GM12875 (cell line): ENCODE results near the gene PKIG.

Source experiments
- H3K4me3 ChIP-seq: one replicate; pipeline ENCODE4 v1.5.1; 2011; ENCODE audit warnings: low read depth, low read length, control low read depth
- TF ChIP-seq, protein P1 (sequence below): IDR thresholded peaks from 2 replicates; pipeline ENCODE4 v1.5.1; 2011; ENCODE audit warnings: low read depth, mild to moderate bottlenecking, control low read depth, inconsistent platforms, low read length, moderate library complexity, borderline replicate concordance; ENCODE audit not compliant: insufficient read depth

Gene PKIG

GRCh38 chr20:44594730-44595129 lies 12.4 kb downstream of the PKIG start:
- H3K4me3 ChIP-seq: no peak overlapping the region
- TF ChIP-seq, protein P1, sequence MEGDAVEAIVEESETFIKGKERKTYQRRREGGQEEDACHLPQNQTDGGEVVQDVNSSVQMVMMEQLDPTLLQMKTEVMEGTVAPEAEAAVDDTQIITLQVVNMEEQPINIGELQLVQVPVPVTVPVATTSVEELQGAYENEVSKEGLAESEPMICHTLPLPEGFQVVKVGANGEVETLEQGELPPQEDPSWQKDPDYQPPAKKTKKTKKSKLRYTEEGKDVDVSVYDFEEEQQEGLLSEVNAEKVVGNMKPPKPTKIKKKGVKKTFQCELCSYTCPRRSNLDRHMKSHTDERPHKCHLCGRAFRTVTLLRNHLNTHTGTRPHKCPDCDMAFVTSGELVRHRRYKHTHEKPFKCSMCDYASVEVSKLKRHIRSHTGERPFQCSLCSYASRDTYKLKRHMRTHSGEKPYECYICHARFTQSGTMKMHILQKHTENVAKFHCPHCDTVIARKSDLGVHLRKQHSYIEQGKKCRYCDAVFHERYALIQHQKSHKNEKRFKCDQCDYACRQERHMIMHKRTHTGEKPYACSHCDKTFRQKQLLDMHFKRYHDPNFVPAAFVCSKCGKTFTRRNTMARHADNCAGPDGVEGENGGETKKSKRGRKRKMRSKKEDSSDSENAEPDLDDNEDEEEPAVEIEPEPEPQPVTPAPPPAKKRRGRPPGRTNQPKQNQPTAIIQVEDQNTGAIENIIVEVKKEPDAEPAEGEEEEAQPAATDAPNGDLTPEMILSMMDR: no peak

DNA sequence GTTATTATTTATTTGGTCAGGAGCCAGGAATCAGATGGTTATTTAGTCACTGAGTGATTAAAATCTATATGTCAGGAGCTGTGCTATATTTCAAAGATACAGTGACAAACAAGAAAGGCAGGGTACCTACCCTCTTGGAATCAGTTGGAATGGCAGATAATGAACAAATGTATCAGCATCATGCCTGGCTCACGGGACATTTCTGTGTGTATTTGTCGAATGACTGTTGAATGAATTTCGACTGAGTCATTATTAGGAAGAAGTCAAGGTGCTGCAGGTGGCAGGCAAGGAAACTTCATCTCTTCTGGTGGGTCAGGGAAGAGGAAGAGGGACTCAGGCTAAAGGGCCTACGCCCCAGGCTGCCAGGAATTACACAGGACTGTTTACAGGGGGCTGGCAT lies 13.6 kb downstream of the PKIG start:
- H3K4me3 ChIP-seq: no peak overlapping the region
- TF ChIP-seq, protein P1: no peak

- H3K4me3 ChIP-seq: no peak overlapping the region
- TF ChIP-seq, protein P1: no peak
Measured at GRCh38 chr20:44596876-44597275, 14.5 kb downstream of the PKIG start.

GRCh38 chr20:44597516-44597915 lies 15.1 kb downstream of the PKIG start:
- TF ChIP-seq, protein P1: no peak
- H3K4me3 ChIP-seq: no peak overlapping the region

GRCh38 chr20:44597930-44598329 lies 15.6 kb downstream of the PKIG start:
- no peak overlapping the region for H3K4me3 ChIP-seq

GRCh38 chr20:44598423-44599305 lies 16.3 kb downstream of the PKIG start:
- peak overlapping the region; percentile 10 for H3K4me3 ChIP-seq
- TF ChIP-seq, protein P1: 0 out of 2 replicates have a peak, but pooled peaks have one; percentile 26

More at GRCh38 chr20:44597930-44598329, 15.6 kb downstream of the PKIG start:
- TF ChIP-seq, protein P1: no peak

DNA sequence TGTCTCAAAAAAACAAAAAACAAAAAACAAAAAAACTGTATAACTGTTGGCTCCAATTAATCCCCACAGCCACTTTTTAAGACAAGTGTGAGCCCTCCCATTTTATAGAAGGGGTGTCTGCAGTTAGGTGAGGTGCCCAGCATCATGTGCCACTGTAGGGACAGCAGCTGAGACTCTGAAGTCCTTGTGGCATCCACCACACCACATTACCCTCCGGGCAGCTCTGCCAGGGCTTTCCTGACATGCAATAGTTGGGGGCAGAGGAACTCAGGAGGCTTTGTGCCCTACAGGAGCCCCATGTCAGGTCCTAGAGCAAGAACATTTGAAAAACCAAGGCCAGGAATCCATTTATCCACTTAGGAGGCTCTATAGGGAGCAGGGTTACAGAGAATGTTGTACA lies 17.3 kb downstream of the PKIG start:
- H3K4me3 ChIP-seq: no peak overlapping the region
- TF ChIP-seq, protein P1: no peak
